DMS114 treated with DMSO at 0.1 percent for 48 hours (cell line): ENCODE data around the gene HMMR.
"Not testable (repeated sequence)": the region's sequence is repeated elsewhere in the genome, so short reads cannot be mapped to it uniquely, and the experiment has no call there.

Experiments
- DNase-seq: peaks from one replicate; lab custom pipeline; 2025; ENCODE audit not compliant: unreplicated experiment; lab: John Stamatoyannopoulos, UW

HMMR gene

DNA sequence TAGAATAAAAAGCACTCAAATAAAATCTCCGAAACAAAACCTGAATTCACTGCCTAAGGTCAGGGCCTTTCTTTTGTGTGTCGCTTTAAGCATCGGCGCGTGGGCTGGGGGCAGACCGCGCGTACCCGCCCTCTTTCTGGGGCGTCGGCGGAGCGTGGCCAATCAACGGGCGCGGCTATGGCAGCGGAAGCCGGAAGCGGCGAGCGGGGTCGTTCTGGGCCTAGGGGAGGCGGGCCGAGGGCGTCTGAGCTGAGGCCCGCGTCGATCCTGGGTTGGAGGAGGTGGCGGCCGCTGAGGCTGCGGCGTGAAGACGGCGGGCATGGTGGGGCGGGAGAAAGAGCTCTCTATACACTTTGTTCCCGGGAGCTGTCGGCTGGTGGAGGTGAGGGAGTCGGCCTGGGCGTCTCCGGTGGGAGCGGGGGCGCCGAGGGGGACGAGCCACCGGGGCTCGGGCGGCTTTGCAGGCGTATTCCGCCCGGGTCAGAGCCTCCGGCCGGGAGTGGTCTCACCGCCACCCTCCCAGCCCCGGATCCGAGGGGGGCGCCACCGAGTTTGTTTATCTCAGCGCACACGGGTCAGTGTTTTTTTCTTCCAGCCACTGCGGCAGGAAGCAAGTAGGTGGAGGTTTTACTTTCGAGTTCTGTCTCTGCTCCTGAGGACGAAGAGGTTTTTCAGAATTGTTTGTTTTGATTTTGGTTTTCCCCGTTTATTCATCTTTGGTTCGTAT is 45.1 kb downstream of the HMMR start, which contains the start of gene MAT2B:
TSS of gene MAT2B (plus strand) at position 252 of the 727 bp plus-strand sequence. CDS start at position 320, 68 bp downstream.
- DNase-seq, result peak; percentile 93

DNA sequence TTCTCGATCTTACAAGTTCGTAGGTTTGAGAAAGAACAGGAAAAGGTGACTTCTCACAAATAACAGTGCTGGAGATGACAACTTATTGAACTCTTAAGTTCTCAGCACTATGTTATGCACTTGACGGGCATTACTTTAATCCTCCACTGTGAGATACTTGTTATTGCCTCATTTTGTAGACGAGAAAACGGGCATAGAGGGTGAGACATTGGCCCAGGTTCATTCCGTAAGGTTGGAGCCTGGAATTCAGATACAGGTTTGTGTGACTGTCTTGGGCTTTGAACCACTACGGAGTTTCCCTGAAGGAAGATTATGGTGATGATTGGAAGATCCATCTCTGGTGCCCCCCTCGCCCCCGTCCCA is 45.6 kb downstream of the HMMR start:
- no peak for DNase-seq

DNA sequence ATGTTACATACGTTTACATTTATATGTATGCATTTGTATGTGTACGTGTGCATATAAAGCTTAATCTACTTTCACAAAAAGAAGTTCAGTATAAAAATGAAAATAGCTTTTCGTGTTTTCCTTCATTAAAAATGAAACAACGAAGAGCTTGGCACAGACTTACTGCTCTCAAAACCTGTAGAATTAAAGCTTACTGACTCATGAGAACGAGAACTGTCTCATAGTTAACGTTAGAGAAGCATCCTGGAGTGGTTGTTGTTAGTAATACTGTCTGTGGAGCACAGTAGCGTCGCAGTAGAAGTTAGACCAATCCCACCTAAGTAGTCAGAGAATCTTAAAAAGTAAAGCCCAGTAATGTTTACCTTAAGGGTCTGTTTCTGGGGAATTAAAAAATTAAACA is 46.3 kb downstream of the HMMR start:
- DNase-seq, result no peak

DNA sequence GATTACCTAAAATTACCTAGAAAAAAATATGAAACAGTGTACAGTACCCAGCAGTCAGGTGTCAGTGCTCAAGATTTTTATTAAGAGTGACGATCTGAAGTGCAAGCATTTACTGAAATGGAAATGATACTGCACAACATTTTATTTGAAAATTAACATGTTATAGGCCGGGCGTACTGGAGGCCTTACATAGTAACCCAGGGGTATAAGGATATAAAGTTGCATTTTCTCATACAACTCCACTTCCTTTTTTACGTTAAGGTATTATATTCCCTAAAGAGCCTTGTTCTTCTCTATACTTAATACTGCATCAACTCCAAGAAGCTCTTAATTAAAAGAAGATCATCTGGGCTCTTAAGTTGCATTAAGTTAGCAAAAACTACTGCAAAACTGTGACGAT is 48.3 kb downstream of the HMMR start:
- no peak for DNase-seq

DNA sequence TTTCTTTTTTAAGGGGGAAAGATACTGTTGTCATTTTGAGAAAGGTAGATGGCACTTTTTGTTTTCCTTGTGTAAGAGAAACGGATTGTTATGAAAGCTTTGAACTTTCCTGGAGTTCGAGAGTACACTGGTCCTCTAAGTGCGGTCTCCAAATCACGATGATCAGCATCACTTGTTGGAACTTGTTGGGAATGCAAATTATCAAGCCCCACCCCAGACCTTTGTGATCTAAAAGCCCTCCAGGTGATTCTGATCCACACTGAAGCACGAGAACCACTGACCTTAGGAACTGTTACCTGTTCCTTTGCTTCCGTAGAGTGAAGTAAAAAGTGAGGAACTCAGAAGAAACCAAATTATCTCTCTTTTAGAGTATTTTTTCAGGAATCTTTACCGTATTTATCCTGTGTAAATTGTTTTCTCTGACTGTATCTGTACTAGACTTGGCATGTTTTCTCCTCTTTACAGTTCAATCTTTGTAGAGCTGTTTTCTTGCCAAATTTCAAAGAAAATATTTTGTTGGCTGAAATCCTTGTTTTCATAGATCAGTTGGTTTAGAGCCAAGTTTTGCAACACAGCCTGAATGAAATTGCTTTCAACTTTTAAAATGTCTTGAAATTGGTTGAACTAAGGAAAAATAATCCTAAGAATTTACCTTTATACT is 49.0 kb downstream of the HMMR start:
- no peak for DNase-seq

DNA sequence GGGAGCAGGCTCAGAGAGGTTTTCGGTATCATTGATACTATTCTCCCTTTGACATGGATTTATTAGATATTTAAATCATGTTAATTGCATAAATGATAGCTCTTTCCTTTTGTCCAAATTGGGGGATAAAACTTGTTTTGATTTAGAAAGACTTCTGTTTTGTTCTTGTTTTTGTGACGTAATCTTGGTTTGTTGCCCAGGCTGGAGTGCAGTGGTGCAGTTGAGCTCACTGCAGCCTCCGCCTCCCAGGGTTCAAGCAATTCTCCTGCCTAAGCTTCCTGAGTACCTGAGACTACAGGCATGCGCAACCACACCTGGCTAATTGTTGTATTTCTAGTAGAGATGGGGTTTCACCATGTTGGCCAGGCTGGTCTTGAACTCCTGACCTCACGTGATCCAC is 52.1 kb downstream of the HMMR start:
- DNase-seq, result no peak

DNA sequence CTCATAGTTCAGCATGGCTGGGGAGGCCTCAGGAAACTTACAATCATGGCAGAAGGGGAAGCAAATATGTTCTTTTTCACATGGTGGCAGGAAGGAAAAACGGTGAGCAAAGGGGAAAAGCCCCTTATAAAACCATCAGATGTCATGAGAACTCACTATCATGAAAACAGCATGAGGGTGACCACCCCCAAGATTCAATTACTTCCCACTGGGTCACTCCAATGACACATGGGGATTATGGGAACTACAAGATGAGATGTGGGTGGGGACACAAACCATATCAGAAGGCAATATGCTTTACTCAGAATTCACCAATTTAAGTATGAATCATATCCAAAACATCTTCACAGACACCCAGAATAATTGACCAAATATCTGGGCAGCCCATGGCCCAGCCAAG is 64.7 kb downstream of the HMMR start:
- DNase-seq, result no peak

DNA sequence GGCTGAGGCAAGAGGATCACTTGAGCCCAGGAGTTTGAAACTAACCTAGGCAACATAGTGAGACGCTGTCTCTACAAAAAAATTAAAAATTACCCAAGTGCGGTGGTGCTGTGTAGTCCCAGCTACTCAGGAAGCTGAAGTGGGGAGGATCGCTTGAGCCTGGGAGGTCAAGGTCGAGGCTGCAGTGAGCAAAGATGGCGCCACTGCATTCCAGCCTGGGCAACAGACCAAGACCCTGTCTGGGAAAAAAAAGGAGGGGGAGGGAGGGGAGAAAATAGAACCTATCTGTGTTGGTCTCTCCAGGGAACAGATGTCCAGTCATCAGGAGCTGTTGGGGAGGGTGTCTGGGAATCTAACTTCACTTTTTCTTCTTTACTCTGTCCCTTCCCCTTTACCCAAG is 69.3 kb downstream of the HMMR start:
- no peak for DNase-seq

DNA sequence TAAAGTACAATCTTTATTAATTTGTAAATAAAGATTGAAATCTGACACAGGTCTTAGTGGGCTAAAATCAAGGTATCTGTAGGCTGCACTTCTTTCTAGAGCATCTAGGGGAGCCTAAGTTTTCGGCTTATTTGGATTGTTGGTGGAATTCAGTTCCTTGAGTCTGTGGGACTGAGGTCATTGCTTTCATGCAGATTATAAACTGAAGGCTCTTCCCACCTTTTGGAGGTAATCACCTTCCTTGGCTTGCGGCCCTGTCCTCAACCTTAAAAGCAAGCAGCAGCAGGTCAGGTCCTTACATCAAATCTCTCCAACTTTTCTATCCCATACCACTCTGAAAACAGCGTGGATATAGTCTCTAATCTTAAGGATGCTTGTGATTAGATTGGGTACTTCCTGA is 70.8 kb downstream of the HMMR start:
- DNase-seq, result no peak

DNA sequence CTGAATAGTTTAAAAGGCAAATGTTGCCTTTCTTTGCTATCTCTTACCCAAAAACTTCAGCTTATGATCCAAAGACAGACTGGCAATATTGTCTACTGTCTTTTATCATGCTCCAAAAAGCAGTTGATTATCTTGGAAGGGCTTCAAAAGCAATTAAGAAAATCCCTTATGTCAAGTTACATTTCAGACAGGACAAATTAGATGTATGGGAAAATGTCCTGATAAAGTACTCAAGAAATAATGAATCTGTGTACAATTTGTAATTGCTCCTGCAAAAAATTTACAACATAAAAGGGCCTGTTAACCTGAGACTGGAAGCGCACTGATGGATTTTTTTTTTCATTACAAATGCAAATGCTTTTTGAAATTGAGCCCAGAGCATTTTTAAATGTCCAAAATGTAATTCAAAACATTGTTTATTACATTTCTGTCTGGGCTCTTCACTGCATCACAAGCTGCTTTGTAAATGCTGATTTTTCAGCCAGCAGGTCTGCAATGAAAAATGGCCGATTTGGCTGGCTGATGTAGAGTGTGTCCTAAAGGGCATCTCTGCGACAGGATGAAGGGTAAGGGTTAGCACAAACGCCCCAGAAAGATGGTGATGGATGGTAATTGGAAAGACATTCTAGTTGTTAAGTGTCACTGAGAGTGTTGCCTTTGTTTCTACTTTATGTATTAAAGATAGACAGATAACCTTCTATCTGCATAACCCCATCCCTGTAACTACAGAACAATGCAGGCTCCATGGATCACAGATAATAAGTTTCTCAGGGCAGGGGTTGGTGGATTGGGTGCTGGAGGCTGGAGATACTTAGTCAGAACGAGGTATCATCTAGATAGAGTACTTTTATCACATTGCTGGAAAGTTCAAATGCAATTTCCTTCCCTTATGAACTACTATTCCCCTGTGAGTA is 72.0 kb downstream of the HMMR start:
- no peak for DNase-seq

DNA sequence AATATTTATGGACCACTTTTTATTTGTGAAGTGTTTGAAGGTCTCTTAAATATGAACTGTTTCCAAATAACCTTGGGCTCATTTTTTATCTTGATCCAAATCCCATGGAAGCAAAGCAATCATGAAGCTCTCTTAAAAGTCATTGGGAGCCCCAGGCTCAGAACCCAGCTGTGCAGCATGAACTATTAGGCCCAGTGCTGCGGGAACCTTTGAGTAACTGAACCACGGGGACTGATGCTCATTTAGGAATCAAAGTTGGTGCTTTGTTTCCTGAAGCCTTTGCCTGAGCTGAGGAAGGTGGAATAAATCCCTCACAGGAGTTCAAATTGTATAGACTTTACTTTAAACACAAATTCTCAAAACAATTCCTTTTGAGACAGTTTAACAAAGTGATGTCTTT is 72.8 kb downstream of the HMMR start:
- no peak for DNase-seq

DNA sequence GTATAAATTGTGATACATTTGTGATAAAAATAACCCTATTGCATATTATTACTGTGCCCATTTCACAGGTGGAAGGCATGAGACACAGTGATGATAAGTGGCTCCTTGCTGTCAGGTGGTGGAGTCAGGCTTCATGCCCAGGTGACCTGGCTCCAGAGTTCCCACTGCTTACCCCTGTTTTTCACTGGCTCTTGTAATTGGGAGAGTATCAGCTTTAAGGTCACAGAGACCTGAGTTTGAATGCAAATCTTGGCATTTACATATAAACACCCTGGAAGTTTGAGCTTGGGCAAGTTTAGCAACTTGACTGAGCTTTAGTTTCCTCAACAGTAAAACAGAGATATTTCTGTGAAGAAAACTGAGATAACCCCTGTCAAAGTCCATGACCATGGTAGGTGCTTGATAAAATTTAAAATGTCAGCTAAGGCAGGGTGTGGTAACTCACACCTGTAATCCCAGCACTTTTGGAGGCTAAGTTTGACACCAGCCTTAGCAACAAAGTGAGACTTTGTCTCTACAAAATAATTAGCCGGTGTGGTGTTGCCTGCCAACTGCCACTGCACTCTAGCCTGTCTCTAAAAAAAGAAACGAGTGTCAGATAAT is 74.2 kb downstream of the HMMR start:
- DNase-seq, result no peak

DNA sequence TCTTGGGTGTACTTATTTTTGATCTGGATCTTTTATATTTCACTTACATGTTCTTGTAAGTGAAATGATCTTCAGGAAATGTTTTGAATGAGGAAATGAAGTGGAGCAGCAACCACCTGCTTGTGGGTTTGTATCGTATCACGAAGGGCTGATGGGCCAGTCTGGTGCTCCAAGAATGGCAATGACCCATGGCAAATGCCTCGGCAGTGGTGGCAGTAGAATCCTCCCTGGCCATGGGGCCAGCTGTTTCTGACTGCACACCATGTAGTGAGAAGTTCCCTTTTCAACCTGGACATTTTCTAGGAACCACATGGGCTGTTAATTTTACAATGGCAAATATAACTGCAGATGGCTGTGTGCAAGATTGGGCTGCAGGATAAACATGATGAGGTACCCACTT is 74.9 kb downstream of the HMMR start:
- no peak for DNase-seq

DNA sequence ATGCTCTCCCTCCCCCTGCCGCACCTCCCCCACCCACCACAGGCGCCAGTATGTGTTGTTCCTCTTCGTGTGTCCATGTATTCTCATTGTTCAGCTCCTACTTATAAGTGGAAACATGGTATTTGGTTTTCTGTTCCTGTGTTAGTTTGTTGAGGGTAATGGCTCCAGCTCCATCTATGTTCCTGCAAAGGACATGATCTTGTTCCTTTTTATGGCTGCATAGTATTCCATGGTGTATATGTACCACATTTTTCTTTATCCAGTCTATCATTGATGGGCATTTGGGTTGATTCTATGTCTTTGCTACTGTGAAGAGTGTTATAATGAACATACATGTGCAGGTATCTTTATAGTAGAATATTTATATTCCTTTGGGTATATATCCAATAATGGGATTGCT is 76.0 kb downstream of the HMMR start:
- DNase-seq, result not testable (repeated sequence)

DNA sequence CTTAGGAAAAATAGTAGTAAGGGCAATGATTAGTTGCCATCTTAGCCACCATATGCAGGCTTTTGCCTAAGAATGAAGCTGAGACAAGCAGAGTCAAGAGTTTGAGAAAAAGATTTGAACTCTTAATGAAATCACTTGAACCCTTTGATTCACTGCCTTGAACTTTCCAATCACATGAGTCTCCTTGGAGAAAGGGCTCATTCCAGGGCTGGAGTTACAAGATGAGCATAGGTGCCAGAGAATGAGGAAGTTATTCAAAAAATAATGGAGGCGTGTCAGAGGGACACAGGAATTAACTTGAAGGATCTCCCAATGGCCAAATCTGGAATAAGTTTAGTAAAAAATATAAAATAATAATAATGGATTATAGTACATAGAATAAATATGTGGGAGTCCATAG is 80.3 kb downstream of the HMMR start:
- no peak for DNase-seq
